GM21390 (cell line): ENCODE data around the gene MED29.
A peak's percentile ranks its signal among the peaks of the same experiment; 100 is the strongest.

Experiments
- ATAC-seq: cut with Tn5 transposase; IDR thresholded peaks from one replicate; pipeline ENCODE4 v1.9.1; 2021; ENCODE audit not compliant: unreplicated experiment

Gene MED29

DNA sequence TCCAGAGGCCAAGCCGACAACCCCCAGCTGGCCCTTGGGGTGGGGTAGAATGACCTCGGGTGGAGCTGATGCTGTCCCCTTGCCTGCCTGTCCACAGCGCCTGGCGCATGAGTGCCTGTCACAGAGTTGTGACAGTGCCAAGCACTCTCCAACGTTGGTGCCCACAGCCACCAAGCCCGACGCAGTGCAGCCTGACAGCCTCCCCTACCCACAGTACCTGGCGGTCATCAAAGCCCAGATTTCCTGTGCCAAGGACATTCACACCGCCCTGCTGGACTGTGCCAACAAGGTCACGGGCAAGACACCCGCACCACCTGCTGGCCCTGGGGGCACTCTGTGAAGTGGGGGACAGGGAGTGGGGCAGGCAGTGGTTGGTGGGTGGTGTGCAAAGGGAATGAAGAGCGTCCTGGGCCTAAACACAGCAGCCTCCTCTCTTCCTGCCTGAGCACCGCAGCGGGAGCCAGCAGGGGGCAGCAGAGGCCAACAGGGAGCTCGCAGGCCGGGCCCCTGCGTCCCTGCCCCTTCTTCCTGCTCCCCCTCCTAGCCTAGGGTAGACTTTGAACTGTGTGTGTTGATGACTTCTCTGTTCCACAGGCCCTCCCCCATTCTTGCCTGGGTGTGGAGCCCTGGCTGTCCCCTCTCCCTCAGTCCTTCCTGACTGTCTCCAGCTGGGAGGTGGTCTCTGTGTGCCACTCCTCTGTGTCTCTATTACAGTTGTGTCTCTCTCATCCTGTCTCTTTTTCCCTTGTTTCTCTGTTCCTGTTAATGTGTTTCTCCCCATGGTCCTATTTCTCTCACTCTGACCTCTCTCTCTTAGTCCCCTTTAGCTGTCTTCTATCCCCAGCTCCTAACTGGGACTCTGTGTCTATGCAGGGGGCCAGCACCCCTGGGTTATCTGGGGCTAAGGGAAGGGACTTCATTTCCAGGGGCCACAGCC is 6.5 kb downstream of the MED29 start:
- ATAC-seq: peak; percentile 37

DNA sequence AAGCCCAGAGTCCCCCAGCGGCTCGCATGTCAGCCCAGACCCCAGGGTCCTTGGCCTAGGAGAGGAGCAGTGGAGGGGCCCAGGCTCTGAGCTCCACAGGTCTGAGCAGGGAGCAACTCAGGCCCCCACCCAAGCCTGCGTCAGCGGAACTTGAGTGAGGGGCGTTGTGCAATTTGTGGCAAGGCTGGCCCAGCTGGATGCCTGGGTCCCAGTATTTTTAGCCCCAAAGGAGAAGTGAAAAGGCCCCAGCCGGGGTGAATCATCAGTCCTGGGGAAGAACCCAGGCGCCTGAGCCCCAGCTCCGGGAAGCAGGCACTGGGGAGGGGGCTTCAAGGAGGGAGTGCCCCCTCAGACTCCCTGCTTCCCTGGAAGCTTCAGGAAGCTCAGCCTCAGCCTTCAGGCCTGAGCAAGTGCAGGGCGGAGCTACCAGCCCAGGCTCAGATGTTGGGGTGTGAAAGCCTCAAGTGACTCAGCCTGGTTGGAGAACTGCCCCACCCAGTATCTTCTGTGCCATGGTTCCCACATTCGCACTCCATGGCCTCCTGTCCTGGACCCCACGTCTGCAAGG is 7.2 kb downstream of the MED29 start:
- ATAC-seq: no peak

DNA sequence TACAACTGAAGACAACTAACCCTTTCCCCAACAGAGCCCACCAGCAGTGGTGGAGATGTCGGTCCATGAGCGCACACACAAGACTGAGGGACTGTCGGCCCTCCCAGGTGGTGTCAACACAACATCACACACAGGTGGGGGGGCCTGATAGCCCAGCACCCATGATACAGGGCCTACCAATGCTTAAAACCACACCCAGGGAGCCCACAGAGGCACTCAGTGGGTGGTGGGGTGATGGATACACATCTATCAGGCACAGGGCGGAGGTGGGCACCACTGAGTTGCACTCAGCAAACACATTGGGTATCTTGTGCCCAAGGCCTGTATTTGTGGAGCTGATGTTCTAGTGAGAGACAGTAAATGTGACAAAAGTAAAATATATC is 8.5 kb downstream of the MED29 start:
- no peak for ATAC-seq

DNA sequence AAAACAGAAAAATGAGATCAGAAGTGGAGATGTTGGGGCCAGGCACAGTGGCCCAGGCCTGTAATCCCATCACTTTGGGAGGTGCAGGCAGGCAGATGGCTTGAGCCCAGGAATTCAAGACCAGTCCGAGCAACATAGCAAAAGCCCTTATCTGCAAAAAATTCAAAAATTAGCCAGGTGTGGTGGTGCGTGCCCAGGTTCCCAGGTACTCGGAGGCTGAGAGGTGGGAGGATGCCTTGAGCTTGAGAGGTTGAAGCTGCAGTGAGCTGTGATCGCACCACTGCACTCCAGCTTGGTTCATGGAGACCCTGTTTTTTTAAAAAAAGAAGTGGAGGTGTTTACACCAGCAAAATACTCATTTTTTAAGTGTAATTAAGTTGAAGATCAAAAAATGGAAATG is 8.9 kb downstream of the MED29 start:
- ATAC-seq: no peak

DNA sequence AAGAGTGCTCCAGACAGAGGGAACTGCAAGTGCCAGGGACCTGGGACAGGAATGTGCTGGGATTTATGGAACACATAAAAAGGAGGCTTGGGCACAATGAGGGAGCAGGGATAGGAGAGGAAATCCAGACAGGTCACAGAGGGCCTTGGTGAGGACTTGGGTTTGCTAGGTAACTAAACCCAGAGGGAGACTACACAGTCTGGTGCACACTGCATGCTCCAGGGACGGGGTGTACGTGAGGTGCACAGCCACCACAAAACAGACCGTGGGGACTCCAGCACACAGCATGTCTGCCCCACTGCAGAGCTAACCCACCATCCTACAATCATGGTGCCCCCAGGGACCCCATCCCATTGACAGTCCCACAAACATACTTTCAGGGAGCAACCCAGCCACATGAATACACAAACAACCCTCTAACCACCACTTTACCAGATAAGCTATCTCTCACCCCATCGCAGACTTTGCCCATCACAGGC is 9.9 kb downstream of the MED29 start:
- ATAC-seq: no peak

DNA sequence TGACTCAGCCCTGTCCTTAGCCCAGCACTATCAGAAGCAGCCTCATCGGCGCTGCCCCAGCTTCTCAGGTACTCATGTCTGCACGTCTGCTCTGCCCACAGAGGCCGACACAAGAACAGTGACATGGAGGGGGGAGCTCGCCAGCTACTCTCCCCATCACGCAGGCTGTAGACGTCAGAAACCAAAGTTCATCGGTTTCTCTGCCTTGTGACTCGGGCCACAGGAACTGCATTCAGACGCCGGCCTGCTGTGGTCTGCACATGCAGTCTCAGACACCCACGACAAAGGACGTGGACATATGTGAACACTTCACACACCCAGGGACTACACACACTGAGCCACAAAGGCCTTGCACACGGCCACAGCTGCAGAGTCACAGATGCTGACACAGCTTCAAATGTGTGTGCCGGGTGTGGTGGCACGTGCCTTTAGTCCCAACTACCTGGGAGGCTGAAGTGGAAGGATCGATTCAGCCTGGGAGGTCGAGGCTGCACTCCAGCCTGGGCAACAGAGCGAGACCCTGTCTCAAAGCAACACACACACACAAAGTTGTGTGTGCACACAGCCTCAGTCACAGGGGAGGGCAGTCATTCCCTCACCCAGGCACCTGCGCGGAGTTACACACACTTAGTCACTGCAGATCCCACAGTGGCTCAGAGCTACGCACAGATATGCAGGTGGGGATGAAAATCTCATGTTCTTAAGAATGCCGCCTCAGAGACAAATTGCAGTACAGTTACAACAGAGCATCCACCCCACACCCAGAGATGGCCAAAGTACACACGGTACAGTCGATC is 10.6 kb downstream of the MED29 start:
- peak; percentile 29 for ATAC-seq

DNA sequence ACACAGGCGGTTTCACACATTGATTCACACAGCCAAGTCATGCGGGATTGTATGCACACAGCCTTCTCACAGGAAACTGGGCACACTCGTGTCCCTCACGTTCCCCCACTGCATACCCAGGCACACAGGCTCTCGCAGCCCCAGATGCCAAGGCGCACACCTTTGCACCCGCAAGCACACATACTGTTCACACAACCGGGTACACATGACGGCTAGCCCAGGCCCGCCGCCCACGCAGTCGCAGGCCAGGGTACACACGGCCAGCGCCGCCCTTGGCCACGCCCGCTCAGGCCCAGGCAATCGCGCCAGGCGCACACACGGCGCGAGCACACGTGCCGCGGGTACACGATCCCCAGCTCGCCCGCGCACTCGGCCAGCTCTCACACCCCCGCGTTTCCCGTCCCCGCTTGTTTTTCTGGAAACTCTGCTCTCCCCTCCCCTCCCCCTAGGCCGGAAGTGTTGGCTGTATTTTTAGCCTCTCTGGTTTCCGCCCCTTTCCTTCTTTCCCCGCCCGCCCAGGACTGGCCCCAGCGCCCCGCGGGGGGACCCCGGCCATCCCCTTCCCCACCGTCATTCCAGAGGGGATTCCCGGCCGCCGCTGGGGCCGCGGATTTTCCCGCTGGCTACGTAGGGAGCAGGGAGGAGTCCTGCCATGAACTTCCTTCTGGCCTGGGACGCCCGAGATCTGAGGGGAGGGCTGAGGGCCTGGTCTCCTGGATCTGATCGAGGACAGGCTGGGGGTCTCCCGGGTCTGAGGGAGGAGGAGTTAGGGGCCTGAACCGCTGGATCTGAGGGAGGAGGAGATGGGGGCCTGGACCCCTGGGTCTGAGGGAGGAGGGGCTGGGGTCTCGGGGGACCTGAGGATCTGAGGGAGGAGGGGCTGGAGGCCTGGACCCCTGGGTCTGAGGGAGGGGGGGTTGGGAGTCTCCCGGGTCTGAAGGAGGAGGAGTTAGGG is 11.4 kb downstream of the MED29 start:
- no peak for ATAC-seq

DNA sequence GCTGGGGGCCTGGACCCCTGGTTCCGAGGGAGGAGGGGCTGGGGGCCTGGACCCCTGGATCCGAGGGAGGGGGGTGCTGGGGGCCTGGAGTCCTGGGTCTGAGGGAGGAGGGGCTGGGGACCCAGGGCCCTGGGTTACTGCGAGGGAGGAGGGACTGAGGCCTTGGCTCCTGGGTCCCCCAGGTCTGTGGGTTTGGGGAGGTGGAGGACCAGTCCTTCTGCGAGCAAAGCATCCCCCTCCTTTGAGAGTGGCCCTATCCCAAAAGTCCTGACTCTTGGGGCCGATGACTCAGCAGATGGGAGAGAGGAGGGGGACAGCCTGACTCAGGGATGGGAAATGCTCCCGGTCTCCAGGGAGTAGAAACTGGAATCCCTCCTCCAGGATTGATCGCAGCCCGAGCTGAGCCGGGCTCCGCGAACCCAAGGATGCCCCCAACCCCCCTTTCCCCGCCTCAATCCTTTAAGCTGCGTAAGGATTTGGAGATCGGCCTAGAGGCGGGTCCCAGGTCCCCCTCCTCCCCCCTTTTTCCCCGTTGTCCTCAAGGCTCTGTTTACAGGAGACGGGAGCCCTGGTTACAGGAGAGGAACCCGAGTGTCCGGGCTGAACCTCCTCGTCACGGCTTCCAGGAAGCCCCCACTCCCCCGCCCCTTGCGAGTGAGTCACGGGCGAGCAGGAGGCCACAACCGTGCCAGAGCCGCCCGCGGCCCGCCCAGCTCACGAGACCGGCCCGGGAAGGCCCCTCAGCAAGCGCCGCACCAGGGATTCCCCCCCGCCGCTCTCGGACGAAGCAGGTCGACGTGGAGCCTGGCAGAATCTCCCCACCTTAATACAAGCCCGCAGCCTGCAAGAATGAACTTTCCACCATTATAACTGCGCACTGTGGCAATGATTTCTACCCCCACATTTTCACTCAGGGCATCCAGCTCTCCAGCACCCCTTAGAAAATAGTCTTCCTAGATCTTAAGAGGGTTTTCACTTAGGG is 12.4 kb downstream of the MED29 start:
- ATAC-seq: no peak

DNA sequence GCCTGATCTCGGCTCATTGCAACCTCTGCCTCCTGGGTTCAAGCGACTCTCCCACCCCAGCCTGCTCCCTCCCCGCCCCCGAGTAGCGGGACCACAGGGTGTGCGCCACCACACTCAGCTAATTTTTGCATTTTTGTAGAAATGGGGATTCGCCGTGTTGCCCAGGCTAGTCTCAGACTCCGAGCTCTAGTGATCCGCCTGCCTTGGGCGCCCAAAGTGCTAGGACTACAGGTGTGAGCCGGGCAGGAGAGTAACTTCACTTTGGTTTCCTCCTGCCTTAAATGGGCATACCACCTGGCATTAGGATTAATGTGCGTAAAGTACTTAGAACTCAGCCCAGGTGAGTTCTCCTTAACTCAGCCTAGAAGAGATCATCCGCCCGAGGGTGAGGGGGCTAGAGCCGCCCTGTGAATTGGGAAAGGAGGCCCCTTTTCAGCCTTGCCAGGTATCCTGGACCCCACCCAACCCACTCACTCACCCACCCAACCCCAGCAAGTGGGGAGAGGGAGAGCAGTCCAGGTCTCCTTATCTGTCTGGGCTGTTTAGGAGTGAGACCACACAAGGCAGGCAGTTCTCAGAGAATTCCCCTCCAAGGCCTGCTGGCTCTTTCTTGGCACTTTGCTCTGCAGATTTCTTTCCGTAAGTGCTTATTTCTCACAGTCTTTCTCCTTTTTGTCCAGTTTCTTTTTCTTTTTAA is 14.2 kb downstream of the MED29 start:
- no peak for ATAC-seq

DNA sequence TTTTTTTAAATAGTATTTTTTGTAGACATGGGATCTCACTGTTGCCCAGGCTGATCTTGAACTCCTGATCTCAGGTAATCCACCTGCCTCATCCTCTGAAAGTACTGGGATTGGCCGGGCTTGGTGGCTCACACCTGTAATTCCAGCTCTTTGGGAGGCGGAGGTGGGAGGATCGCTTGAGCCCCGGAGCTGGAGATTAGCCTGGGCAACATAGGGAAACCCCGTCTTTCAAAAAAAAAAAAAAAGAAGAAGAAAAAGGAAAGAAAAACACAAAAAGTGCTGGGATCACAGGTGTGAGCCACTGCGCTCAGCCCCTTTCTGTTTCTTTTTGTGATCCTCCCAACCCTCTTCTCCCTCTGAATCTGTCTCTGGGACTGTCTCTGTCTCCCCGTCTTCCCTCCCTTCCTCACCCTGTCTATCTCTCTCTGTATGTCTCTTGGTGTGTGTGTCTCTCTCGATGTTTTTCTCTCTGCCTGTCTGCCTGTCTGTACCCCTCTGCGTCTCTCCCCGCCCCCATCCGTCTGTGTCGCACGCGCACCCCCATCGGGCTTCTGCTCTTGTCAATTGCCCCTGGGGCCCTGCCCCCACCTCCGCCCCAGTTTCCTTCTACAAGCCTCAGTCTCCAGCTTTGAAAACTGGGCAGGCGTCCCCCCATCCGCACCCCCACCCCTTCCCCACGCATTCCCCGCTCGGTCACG is 14.9 kb downstream of the MED29 start:
- ATAC-seq: no peak

DNA sequence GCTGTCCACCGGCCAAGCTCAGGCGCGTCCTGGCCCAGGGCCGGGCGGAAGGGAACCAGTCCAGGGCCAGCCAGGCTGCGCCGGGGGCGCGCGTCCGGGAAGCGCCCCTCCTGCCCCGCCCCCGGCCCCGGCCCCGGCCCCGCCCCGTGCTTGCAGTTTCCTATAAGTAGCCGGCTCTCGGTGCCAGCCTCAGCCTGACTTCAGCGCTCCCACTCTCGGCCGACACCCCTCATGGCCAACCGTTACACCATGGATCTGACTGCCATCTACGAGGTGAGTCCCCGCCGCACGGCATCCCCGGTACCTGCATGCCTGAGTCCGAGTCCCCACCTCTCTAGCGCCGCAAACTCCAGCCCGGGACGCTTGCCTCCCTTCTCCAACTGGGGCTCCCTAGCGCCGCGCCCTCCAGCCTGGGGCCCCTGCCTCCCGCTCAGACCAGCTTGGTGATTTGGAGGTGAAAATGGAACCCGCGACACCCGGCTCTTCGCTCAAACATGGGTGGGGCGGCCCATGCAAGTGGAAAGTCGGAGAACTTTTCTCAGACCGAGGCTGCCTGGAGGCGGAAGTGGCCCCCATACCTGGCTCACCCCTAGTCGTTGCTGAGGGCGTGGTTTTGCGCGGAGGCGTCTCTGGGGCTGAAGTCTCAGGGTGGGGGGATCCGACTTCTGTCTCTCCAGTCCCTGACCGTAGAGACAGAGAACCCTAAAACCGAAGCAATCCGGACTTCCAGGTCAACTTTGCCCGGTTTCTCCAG is 15.7 kb downstream of the MED29 start, which contains the start of gene ZFP36:
Gene ZFP36, plus strand, starts transcription at position 192 of the 754 bp plus-strand sequence. Its CDS starts 58 bp downstream, at position 250.
- no peak for ATAC-seq

DNA sequence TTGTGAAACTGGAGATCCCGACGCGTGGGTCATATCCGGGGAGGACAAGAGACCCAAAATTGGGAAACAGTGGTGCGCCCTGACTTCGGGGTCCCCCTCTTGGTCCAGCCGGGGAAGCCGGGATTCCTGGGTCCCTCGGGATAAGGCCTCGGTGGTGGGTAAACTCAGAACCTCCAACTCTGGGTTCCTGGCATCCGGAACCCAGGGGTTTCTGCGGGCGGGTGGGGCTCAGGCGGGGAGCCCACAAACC is 16.2 kb downstream of the MED29 start:
- ATAC-seq: no peak

DNA sequence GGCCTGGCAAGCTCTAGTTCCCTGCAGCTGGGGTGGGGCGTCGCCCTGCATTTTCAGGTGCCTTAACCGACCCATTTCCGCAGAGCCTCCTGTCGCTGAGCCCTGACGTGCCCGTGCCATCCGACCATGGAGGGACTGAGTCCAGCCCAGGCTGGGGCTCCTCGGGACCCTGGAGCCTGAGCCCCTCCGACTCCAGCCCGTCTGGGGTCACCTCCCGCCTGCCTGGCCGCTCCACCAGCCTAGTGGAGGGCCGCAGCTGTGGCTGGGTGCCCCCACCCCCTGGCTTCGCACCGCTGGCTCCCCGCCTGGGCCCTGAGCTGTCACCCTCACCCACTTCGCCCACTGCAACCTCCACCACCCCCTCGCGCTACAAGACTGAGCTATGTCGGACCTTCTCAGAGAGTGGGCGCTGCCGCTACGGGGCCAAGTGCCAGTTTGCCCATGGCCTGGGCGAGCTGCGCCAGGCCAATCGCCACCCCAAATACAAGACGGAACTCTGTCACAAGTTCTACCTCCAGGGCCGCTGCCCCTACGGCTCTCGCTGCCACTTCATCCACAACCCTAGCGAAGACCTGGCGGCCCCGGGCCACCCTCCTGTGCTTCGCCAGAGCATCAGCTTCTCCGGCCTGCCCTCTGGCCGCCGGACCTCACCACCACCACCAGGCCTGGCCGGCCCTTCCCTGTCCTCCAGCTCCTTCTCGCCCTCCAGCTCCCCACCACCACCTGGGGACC is 16.6 kb downstream of the MED29 start:
- no peak for ATAC-seq

DNA sequence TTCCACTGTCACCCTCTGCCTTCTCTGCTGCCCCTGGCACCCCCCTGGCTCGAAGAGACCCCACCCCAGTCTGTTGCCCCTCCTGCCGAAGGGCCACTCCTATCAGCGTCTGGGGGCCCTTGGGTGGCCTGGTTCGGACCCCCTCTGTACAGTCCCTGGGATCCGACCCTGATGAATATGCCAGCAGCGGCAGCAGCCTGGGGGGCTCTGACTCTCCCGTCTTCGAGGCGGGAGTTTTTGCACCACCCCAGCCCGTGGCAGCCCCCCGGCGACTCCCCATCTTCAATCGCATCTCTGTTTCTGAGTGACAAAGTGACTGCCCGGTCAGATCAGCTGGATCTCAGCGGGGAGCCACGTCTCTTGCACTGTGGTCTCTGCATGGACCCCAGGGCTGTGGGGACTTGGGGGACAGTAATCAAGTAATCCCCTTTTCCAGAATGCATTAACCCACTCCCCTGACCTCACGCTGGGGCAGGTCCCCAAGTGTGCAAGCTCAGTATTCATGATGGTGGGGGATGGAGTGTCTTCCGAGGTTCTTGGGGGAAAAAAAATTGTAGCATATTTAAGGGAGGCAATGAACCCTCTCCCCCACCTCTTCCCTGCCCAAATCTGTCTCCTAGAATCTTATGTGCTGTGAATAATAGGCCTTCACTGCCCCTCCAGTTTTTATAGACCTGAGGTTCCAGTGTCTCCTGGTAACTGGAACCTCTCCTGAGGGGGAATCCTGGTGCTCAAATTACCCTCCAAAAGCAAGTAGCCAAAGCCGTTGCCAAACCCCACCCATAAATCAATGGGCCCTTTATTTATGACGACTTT is 17.4 kb downstream of the MED29 start:
- no peak for ATAC-seq

DNA sequence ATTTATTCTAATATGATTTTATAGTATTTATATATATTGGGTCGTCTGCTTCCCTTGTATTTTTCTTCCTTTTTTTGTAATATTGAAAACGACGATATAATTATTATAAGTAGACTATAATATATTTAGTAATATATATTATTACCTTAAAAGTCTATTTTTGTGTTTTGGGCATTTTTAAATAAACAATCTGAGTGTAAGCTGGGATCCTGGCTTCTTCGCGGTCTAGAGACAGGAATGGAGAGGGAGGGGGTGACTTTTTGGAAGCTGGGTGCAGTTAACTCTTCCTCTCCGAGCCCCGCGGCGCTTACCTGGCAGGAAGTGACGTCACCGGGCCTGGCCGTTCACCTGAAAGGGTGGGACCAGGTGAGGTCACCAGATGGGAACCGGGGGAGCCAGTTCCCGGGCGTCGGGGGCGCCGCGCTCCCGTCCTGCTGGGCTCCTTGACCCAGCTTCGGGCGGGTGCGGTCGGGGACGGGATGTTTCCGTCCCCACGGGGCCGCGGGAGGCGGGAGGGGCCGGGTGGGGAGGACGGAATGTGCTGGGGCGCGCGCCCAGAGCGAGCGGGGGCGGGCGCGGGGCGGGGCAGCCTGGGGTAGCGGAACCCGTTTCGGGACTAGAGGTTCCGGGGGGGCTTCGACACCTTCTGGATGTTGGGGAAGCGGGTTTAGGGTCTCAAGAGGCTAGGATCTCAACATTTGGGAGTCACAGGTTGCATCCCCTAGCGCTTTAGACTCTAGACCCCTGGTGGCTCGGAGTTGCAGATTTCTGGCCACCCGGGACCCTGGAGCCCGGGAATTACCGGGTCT is 18.2 kb downstream of the MED29 start:
- ATAC-seq: no peak
